RPMI7951 (cell line): ENCODE measurements around the gene CEP83. TPM values are rescaled to one million over a fixed set of nuclear protein-coding genes. Genes with fewer than 3 reads are reported as not detected.
"Not testable (repeated sequence)": the region's sequence is repeated elsewhere in the genome, so short reads cannot be mapped to it uniquely, and the experiment has no call there.

Experiments used
- DNase-seq: peaks from one replicate; pipeline ENCODE4 v3.0.0-alpha.2; 2012; ENCODE audit warnings: low read depth
- total RNA-seq: library from RNA; depleted of rRNA; stranded (reverse); fragments of >200 nt; shearing (Covaris generic); gene quantifications from 2 replicates; pipeline ENCODE4 v1.2.3, GENCODE V29; 2014

Gene CEP83
- total RNA-seq, 1 experiment from 2014 or later: 11.7 TPM

DNA sequence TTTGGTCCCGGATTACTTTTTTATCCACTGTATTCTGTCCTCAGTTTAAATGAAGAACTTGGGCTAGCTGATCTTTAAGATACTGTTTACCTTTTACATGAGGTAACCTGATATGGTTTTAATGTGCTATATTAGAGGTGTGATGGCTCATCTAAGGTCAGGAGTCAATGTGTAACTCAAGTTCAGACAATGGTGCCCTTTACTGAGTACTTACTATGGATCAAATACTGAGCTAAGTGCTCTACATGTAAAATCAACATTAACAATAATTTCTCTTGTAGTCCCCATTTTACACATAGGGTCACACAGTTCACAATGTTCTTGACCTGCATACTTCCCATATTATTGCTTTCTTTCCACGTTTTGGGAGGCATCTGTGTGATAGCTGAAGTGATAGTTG, 79.2 kb downstream of the CEP83 start:
- DNase-seq: no peak

DNA sequence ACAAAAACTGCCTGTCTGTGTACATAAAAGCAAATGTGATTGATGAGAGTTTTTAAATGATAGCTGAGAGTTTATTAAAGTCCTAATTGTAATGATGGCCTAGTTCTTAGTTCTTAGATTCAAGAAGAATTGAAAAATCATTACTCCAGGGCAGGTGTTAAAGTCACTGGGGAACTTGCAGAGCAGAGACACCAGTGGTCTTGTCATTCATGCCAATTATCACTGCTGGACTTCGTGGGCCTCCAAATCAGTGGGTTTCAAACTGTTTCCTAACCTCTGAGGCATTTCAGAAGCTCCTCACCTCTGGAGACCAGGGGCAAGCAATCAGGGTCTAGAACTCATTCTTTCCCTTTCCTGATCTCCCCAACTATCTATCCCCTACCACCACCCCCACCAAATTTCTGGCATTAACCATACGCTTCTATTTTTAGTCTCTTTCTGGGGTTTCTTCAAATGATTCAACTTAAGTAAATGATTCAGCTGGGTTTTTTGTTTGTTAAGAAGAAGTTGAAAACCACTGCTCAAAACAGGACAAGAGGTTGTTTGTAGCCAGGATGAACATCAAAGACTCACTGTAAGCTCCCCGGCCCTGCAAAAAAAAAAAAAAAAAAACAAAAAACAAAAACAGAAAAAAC, 80.1 kb downstream of the CEP83 start:
- no peak for DNase-seq

DNA sequence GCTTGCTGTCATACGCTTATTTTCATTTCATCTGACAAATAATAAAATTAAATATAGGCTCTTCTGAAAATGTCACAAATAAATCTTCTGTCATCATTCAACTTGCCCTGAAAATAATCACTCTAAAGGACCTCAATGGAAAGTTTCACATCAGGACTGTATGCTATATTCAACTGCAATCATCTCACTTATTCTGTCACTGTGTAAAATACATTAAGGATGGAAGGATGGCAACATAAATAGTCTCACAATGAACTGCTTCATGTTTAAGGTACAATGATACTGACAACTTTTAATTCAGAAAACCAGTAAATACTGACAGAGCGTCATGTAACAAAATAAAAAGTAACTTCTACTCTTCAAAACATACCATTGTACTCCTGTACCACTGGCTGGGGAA, 82.1 kb downstream of the CEP83 start:
- no peak for DNase-seq

DNA sequence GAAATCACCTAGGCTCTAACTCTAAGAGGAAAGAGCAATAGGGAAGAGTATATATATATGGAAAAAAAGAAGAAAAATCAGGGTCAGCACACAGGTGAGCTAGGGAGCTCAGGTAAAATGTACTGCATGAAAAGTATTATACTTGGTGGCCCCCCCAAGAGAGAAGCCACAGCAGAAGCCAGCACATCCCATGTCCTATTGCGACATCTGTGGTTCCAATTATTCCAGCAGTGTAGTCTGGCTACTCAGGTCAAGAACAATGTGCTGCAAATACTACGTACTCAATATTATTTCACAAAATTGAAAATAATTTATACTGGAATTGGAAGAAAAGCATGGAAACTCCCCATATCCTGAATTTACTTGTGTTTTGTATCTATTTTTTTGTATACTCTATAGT, 85.5 kb downstream of the CEP83 start:
- DNase-seq: no peak

DNA sequence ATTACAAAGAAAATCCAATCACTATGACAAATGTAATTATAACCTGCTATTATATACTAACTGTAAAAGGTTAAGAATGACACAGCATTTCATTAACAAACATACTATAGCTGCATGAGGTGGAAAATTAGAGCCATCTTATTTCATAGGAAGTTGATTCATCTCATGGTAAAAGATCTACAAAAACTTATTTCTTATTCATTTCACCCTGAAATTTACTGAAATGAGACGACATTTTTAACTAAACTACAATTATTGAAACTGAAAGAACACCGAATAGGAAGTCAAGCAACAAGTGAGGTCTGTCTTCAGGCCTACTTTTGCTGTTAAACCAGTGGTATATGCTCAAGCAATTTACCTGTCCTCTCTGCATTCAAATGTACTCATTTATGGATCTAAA, 87.2 kb downstream of the CEP83 start:
- DNase-seq: no peak

DNA sequence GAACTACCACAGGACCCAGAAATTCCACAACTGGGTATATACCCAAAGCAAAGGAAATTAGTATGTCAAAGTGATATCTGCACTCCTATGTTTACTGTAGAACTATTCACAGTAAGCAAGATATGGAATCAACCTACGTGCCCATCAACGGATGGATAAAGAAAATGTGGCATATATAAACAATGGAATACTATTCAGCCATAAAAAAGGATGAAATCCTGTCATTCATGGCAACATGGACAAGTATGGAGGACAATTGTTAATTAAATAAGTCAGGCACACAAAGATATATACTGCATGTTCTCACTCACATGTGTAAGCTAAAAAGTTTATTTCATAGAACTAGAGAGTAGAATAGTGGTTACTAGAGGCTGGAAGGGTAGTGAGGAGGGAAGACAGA, 97.0 kb downstream of the CEP83 start:
- DNase-seq: no peak

DNA sequence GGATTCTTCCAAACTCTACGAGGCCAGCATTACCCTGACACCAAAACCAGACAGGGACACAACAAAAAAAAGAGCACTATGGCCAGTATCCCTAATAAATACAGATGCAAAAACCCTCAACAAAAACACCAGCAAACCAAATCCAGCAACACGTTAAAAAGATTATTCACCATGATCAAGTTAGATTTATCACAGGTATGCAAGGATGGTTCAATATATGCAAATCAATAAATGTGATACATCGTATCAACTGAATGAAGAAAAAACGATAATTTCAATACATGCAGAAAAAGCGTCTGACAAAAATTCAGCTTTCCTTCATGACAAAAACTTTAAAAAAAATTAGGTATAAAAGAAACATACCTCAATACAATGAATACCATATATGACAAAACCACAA, 99.9 kb downstream of the CEP83 start:
- DNase-seq: no peak

DNA sequence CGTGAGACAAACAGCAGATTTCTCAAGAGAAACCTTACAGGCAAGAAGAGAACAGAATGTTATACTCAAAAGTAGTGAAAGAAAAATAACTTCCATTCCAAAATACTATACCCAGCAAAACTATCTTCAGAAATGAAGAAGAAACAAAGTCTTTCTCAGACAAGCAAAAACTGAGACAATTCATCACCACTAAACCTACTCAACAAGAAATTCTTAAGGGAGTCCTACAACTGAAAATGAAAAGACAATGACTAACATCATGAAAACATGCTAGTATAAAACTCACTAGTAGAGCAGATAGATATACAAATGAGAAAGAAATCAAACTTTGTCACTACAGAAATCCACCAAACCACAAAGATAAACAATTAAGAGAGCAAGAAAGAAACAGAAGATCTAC, 106.5 kb downstream of the CEP83 start:
- no peak for DNase-seq

DNA sequence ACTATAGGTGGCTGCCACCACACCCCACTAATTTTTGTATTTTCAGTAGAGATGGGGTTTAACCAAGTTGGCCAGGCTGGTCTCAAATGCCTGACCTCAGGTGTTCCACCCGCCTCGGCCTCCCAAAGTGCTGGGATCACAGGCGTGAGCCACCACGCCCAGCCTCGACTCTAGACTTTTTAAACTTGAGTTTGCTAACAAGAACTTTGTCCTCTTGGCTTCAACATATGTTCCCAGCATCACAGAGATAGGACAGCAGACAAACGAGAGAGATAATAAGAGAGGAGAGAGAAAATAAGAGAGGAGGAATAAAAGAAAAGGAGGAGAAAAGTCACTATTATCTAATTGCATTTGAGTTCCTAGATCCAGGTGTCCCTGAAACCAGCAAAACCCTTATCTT, 119.1 kb downstream of the CEP83 start:
- no peak for DNase-seq

DNA sequence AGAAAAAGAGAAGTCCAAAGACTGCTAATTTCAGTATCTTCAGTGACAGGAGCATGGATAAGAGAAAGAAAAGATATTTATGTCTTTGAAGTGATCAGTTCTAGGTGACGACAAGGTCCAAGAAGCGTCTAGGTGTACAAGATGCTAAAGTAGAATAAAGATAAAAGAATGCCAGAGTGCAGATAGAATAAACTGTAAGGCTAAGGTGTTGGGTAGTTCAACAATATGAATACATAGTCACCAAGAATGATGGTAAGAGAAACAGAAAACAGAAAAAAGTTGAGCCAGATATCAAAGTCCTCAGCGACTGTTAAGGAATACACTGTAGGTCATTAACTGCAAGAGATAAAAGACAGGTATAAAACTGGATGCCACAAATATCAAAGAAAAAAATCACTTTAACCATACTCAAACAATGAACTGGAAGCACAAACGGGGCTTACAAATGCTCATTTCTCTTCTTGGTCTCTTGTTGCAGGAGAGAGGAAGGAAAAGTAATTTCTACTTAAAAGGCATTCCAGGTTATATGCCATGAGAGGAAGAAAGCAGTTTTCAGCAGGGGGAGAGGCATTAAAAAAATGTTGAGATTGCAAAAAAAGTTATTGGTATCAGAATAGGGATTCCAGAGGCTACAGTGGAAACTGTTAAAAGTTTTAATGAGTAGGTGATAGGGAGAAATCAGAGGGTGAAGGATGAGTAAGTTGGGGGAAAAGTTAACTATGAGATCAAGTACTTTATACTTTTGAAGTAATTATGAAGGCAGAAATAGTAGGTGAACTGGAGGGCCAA, 121.5 kb downstream of the CEP83 start:
- DNase-seq: no peak

DNA sequence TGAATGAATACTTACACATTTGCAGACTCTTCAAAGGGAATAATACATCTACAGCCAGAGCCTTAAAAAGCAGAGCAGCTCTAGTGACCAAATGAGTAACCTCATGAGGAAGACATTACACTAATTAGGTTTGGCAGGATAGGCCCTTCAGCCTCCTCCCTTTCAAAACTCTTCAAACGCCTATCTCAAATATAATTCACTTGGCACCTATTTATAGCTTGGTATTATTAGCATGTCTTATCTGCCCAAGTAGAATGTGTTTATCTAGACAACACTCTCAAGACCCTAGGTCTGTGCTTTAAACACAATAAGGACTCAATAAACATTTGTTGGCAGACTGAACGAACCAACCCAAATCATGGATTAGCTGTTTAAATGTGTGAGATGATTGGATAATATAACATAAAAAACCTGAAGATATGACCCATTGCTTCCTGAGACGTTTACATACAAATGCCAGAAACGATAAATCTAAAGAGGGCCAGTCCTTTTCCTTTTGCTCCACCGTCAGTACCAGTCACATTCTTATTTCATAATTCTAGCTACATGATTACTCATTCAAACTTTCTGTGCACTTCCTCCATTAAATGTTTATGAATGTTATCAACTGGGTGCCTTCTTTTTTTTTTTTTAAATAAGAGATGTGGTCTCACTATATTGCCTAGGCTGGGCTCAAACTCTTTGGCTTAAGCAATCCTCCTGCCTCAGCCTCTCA, 123.3 kb downstream of the CEP83 start:
- no peak for DNase-seq

DNA sequence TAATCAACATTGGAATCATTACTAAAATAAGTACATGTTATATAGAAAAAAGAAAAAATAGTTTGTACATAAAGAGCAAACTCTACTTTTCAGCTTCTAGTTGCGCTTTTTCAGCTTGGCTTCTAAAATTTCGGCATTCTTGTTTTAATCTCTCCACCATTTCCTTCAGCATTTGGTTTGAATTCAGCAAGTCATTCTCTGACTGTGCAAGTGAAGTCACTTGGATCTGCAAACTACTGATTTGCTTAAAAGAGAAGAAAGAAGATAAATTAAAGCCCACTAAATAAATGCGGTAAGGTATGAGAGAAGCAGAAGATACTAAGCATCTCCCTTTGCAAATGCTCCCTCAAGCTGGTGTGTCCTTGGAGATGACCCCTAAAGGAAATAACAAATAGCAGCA, 126.3 kb downstream of the CEP83 start:
- DNase-seq: no peak

DNA sequence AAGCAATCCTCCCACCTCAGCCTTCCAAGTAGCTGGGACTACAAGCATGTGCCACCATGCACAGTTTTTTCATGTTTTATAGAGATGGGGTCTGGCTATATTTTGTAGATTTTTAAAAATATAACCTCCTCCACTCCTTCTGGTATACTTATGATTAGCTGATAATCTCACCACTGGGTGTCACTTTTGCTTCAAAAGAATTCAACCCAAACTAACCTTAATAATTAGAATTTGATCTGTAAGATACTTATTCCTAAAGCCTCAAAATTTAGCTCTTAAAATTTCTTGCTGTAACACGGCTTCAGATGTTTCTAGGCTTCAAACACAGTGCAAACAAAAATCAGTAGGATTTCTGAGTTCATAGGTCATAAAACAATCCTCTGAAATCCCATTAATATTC, 130.3 kb downstream of the CEP83 start:
- no peak for DNase-seq

DNA sequence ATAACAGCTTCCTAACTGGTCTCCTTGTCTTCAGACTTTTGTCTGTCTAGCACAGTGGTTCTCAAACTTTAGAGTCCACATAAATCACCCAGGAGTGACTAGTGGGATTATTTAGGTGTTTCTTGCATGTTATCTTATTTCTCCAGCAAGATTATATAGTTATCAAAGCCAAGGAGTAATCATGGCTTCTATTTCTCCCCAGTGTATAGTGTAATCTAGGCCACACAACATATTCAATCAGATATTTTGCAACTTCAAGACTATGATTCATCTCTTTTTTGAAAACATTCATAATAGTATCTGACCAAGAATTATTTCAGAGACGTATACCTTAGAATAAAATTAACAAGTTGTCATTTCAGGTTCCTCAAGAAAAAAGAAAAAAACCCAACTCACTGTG, 131.9 kb downstream of the CEP83 start:
- no peak for DNase-seq

DNA sequence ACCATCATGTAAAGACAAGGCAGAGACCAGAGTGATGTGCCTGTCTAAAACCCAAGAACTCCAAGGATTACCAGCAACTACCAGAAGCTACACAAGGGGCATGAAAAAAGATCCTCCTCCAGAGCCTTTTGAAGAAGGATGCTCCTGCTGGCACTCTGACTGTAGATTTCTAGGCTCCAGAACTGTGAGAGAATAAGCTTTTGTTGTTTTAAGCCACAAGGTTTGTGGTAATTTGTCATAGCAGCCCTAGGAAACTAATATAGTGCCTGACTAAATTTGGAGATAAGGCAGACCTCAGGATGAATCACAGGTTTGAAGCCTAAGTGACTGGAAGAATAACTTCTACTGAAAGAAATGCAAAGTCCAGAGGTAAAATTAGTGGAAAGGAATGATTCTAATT, 132.9 kb downstream of the CEP83 start:
- peak; percentile 86 for DNase-seq

DNA sequence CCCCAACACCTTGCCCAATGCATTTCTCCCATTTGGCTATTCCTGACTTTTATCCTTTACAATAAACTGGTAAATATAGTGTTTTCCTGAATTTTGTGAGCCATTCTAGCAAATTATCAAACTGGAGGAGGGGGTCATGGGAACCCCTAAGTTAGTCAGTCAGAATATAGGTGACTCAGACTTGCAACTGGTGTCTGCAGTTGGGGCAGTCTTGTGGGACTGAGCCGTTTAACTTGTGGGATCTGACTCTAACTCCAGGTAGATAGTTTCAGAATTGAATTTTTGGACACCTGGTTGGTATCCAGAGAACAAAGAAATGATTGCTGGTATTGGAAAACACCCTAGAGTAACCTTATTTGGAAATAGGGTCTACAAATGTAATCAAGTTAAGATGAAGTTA, 133.4 kb downstream of the CEP83 start:
- DNase-seq: no peak

DNA sequence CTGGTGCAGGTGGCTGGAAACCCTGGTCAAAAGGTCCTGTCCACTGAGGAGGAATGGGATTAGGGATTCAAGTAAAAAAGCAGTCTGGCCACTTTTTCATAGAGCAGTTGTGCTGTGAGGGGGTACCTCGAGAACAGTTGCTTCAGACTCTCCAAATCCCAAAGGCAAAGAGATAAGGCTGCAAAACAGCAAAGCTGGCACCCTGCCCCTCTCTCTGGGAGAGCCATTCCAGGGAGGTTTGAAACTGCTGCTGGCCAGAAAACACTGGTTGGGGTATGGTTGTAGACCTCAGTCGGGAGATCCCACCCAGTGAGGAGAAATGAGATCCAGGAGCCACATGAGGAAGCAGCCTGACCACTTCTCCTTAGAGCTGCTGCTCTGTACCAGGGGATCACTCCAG, 137.3 kb downstream of the CEP83 start:
- no peak for DNase-seq

DNA sequence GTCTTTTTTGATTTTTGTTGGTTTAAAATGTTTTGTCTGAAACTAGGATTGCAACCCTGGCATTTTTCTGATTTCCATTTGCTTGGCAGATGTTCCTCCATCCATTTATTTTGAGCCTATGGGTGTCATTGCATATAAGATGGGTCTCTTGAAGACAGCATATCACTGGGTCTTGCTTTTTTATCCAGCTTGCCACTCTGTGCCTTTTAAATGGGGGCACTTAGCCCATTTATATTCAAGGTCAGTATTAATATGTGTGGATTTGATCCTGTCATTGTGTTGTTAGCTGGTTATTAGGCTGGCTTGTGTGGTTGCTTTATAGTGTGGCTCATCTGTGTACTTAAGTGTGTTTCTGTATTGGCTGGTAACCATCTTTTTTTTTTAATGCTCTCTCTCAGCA, 139.6 kb downstream of the CEP83 start:
- DNase-seq: no peak

DNA sequence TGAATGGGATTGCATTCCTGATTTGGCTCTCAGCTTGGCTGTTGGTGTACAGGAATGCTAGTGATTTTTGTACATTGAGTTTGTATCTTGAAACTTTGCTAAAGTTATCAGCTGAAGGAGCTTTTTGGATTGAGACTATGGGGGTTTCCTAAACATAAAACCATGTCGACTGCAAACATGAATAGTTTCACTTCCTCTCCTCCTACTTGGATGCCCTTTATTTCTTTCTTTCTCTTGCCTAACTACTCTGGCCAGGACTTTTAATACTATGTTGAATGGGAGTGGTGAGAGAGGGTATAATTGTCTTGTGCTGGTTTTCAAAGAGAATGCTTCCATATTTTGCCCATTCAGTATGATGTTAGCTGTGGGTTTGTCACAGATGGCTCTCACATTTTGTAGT, 141.5 kb downstream of the CEP83 start:
- no peak for DNase-seq

DNA sequence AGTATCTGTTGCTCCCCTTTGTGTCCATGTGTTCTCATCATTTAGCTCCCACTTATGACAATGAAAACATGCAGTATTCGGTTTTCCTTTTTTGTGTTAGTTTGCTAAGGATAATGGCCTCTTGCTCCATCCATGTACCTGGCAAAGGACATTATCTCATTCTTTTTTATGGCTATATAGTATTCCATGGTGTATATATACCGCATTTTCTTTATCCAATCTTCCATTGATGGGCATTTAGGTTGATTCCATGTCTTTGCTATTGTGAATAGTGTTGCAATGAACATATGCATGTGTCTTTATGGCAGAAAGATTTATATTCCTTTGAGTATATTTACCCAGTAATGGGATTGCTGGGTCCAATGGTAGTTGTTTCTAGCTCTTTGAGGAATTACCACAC, 143.1 kb downstream of the CEP83 start:
- DNase-seq: not testable (repeated sequence)

DNA sequence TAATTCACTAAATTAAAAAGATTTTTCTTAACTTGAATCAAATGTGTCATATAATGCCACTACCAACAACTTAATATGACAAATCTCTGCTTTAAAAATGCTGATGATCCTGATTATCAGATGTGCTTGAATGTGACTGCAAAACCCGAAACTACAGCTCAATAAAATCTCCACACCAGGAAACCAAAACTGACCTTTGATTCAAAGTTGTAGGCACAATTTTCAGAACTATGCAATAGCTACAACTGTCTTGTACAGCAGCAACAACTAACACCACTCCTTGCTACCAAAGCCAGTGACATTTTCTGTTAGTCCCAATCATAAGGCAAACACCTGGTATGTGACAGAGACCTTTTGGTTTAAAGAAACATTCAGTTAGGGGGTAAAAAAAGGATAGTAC, 147.3 kb downstream of the CEP83 start:
- no peak for DNase-seq

DNA sequence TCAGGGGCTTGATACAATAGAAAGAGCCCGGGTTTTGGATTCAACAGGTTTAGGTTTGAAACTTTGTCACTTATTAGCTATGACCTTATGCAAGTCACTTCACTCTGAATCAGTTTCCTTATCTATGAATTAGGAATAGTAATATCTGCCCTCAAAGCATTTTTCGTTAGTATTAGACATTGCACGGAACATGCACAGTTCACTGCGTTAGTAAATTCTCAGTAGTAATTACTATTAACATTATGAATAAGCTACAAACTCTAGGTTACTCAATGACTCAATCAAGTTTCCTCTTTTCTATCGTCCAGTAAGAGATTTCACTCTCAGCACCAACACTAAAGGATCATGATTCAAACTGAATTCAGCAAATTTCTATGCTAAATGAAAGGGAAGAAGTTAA, 150.3 kb downstream of the CEP83 start:
- DNase-seq: no peak

DNA sequence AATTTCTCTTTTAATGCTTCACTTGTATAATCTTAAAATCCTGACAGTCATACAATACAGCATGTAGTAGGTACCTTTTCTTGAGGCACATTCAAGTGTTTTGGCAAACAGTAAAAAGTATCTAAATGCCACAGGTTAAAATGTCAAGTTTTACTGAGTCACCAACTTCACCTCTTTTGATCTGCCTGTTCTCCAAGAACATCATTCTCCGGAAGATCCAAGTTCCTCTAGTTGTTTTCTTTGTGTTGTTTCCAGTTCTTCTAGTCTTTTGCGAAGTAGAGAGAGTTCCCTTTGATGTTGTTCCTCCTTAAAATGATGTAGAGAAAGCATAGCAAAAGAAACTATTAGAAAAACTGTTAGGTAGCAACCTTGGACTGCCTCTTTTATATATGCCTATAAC, 151.1 kb downstream of the CEP83 start:
- no peak for DNase-seq
